HG03103 (cell line): ENCODE data around the gene CDON.
"Not testable (repeated sequence)": the region's sequence is repeated elsewhere in the genome, so short reads cannot be mapped to it uniquely, and the experiment has no call there.

Source experiments
- ATAC-seq: cut with Tn5 transposase; IDR thresholded peaks from one replicate; pipeline ENCODE4 v1.9.1; 2021; ENCODE audit warnings: low read depth; ENCODE audit not compliant: unreplicated experiment

The CDON gene

GRCh38 chr11:126051117-126051516 lies 11.5 kb downstream of the CDON start:
- no peak for ATAC-seq

GRCh38 chr11:126049159-126049558 lies 13.5 kb downstream of the CDON start:
- ATAC-seq, result no peak

DNA sequence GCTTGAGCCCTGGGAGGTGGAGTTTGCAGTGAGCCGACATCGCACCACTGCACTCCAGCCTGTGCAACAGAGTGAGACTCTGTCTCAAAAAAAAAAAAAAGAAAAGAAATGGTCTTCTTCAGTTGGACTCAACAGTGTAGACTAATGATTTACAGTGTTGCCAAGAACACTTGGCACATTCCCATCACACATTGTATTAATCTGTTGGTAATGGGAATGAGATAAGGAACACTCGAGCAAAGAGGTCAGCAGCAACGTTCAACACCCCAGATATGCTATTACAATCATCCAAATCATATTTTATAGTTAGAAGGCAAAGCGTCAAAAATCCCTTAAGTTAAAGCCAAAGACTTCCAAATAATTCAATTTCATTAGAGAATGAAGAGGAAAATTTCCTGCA lies 14.5 kb downstream of the CDON start:
- no peak for ATAC-seq

- ATAC-seq, result no peak
These were observed 16.0 kb downstream of the CDON start for GRCh38 chr11:126046570-126047195.

DNA sequence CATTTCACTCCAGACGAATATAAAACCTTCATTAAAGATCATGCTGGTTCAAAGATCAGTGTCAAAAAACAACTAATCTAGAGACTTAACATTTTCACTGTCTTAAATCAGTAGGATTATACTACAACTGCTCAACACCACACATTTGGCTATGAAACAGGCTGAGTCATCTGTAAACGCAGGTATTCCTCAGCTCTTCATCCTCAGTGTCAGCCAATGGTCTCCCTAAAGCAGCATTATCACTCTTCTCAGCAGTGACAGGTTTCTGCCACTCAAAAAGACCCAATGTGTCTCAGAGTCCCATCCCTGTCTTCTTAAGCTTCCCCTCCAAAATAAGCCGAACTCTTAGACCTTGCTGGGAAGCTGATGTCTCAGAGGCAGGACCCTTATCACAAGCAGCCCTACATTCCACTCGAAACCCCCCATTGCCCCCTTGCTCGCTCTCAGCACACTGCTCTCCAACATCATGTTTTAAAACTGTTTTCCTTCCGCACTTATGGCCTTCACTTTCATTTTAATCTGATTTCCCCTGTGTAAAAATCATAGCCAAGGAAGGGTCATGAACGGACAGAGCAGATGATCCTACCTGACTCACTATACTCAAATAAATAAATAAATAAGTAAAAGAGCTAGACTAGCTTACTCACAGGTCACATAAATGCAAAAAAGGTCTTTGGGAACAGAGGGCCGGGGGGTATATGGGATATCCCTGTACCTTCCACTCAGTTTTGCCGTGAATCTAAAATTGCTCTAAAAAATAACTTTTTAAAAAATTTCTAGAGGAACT lies 23.0 kb downstream of the CDON start:
- no peak for ATAC-seq

DNA sequence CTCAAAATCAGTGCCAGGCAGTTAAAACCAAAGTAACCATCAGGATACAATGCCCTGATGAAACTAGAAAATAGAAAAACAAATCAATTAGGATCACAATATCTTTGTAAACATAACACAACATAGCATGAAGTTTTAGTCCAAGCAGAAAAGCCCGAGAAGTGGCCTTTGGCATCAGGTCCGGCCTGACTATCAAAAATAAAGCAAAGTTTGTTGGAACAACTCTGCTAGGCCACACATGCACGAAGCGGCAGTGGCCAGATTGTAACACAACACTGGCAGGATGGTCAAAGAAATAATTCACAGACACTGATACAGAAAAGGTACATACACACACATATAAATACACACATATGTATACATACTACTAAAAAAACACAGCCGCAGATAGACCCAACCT lies 26.9 kb downstream of the CDON start:
- no peak for ATAC-seq

DNA sequence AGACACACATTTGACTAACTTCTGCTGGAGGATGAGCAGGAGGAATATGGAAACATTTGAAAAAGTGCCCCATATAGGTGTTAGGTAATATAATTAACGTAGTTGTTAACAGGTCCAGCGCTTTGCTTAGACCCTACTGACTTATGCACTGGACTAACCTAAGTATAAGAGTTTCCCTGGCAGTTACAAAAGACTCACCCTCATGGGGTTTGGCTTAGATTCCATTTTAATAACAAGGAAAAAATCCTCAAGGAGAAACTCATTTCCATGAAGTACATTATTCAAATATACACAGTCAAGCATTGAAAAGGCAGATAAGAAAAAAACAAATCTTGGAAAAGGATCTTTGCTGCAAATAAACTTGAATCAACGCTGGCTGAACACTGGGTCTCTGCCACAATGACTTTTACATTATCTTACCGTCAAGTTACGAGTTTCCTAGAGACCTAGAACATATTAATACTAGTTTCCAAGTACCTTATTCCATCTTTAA lies 27.7 kb downstream of the CDON start:
- no peak for ATAC-seq

DNA sequence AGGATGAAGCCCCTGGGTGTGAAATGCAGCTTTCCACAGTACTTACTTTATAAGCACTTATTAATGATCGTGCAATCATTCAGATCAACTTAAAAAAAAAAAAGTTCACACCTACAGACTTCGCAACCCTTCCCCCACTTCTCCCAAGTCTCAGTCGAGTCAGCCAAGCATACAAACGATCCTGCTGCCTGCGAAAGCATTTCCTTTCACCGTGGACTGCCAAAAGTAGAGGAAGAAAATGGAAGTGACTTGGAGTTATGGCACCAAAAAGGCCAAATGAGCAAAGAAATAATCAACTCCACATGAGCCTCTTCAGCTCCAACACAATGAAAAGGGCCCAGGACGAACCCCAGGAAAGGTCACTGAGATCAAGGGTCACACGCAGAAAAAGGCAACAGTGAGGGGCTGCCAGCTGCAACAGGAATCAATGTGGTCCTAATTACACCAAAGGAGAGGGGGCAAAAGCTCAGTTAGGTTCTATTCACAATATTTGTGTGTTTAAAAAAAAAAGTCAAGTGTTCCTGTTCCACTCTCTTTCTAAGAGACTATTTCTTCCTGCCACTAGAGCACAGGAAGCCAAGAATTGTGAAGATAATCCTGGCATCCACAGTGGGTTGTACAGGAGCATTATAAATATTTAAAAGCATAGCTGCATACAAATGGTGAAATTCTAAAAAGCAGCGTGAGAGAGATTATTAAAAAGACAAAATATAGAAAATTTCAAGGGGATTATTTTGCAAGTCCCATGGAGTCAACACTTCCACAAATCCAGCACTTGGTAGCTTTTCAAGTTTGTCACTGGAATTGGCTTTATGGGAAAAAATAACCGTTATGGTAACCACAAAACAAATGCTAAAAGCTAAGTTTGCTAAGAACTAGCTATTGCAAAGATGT lies 28.4 kb downstream of the CDON start:
- no peak for ATAC-seq

- ATAC-seq, result no peak
These were observed 30.3 kb downstream of the CDON start for GRCh38 chr11:126032375-126032774.

DNA sequence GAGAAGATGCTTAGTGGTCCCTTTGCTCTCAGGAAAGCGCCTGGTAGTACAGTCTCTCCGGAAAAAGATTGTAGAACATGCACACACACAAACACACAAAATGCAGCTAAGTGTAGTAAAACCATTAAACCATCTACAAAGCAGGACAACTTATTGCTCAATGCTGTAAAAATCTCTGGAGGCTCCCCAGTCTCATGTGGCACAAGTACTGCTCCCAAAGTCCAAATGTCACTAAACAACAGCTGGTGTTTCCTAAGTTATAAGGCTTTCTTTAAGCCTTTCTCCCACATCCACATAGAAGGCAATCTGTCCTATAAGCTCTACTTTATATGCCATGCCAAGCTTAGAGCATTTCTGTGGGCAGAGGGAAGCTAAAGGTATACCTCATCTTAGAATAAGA lies 32.9 kb downstream of the CDON start:
- ATAC-seq, result no peak

DNA sequence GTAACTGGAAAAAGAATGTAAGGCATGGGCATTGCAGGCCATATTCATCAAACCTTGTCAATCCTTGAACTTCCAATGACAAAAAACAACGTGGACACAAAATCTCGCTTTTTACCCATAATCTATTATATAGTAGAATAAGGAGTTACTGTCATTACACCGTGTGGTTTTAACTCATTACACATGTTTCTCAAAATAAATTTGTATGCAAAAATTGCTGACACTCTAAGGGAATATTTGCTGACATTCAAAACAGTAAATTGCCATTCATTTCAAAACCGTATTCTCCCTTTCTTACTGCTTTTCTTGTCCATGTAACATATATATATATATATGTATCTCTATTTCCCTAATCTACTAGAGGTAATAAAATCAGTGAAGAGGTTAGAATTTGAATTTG lies 33.4 kb downstream of the CDON start:
- ATAC-seq, result no peak

DNA sequence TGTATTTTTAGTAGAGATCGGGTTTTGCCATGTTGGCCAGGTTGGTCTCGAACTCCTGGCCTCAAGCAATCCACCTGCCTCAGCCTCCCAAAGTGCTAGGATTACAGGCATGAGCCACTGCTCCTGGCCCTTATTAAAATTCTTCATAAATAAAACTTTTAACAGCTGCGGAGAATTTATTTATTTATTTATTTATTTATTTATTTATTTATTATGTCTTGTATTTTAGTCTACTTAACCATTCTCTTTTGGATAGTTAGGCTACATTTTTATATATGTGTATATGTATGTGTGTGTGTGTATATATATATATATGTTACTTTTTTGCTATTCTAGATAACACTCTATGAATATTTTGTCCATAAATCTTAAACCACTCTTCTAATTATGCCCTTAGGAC lies 34.1 kb downstream of the CDON start:
- ATAC-seq, result not testable (repeated sequence)

GRCh38 chr11:126026579-126026978 lies 36.1 kb downstream of the CDON start:
- no peak for ATAC-seq

GRCh38 chr11:126025822-126026221 lies 36.8 kb downstream of the CDON start:
- no peak for ATAC-seq

DNA sequence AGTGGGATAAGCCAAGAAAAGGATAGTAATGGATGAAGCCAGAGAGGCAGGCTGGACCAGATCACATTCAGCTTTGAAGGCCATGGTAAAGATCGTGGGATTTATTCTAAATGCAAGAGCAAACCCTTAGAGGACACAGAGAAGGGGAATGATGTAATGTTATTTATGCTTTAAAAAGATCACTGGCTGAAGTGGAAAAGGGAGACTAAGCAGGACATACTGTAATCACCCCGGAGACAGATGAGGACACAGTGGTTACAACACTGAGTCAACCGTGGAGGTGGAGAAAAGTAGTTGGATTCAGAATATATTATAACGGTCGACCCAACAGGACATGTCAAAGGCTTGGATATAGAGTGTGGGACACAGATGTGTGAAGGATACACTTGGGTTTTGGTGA lies 38.5 kb downstream of the CDON start:
- no peak for ATAC-seq

GRCh38 chr11:126012852-126013251 lies 49.8 kb downstream of the CDON start:
- ATAC-seq, result no peak

GRCh38 chr11:126011754-126012153 lies 50.9 kb downstream of the CDON start:
- ATAC-seq, result no peak

DNA sequence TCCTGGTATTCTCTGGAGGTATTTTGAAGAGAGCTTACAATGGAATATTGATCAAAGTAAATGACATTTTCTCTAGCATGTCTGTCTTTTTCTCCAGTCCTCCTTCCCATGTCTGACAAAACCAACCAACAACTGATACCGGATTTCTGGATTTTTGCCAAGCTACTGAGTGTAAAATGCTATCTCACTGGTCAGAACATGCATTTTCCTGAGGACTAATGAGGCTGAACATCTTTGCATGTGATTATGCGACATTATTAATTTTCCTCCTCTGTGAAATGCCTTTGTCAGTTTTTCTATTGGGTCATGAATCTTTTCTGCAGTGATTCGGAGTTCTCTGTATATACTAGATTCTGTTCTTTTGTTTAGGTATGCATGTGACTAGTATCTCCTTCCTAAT lies 51.4 kb downstream of the CDON start:
- ATAC-seq, result no peak

- ATAC-seq, result no peak
These were observed 53.7 kb downstream of the CDON start for GRCh38 chr11:126008956-126009355.

DNA sequence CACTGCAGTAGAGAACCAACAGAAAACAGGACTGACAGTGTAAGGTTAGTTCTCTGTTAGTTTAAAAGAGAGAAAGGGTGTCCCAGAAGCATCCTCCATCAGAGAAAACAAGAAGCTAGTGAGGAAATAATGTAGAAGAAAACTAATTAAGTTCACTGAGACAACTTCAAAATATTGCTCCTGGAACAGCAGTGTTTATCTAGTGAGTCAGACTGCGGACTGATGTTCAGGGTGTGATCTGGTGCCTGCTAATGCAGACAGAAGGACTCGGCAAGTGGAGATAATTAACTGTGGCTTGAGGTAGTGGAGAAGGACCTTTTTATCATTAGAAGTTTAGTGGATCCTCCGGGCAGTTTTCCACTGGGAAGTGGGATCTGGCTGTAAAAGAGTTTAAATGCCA lies 55.4 kb downstream of the CDON start:
- ATAC-seq, result no peak

GRCh38 chr11:126006068-126006467 lies 56.6 kb downstream of the CDON start:
- no peak for ATAC-seq
